HepG2 (cell line): ENCODE data around the gene CLPTM1L.

Experiments
- DNMT3B ChIP-seq: conservative IDR thresholded peaks from 2 replicates; pipeline ENCODE4 v1.6.1; 2016; ENCODE audit warnings: missing biosample characterization, control low read depth
- EHMT2 ChIP-seq: fragments of 200-600 bp; sonication (generic); IDR thresholded peaks from 2 replicates; pipeline ENCODE4 v1.7.0; 2017; ENCODE audit warnings: antibody characterized with exemption, low read depth, low read length, borderline replicate concordance
- GABPA ChIP-seq, 2 experiments: IDR thresholded peaks; 2 replicates each; pipeline ENCODE4 v1.6.1; 2011 to 2016; ENCODE audit warnings: low read depth in 2 of 2, low read length in 1 of 2, missing biosample characterization in 1 of 2, missing genetic modification characterization in 1 of 2
- NR3C1 ChIP-seq: sonication (generic); formaldehyde crosslinking; IDR thresholded peaks from 2 replicates; pipeline ENCODE4 v1.4.0; 2020; ENCODE audit warnings: missing genetic modification reagents
- POLR2AphosphoS5 ChIP-seq: IDR thresholded peaks from 2 replicates; pipeline ENCODE4 v1.6.1; 2012; ENCODE audit warnings: low read depth, low read length
- RXRA ChIP-seq: sonication (generic); formaldehyde crosslinking; IDR thresholded peaks from 2 replicates; pipeline ENCODE4 v1.5.1; 2020; ENCODE audit warnings: missing genetic modification reagents
- SUZ12 ChIP-seq: fragments of 150-350 bp; IDR thresholded peaks from 2 replicates; pipeline ENCODE4 v1.6.1; 2014; ENCODE audit warnings: low read depth, low read length
- ZNF619 ChIP-seq: sonication (generic); formaldehyde crosslinking; IDR thresholded peaks from 2 replicates; pipeline ENCODE4 v1.4.0; 2020; ENCODE audit warnings: mild to moderate bottlenecking, missing genetic modification reagents
- ZNF747 ChIP-seq: sonication (generic); formaldehyde crosslinking; IDR thresholded peaks from 2 replicates; pipeline ENCODE4 v1.8.1; 2023; ENCODE audit warnings: missing genetic modification reagents, mild to moderate bottlenecking, borderline replicate concordance
- TF ChIP-seq, protein P1 (sequence below): sonication (generic); formaldehyde crosslinking; IDR thresholded peaks from 2 replicates; pipeline ENCODE4 v1.8.1; 2023; ENCODE audit warnings: mild to moderate bottlenecking, moderate library complexity, missing genetic modification reagents
- TF ChIP-seq, protein P2 (sequence below): sonication (generic); formaldehyde crosslinking; IDR thresholded peaks from 2 replicates; pipeline ENCODE4 v1.5.0; 2020; ENCODE audit warnings: mild to moderate bottlenecking, missing genetic modification reagents, moderate library complexity
- TF ChIP-seq, protein P3 (sequence below): IDR thresholded peaks from 2 replicates; pipeline ENCODE4 v1.6.1; 2016; ENCODE audit warnings: low read depth, borderline replicate concordance
- TF ChIP-seq, protein P4 (sequence below): sonication (generic); formaldehyde crosslinking; IDR thresholded peaks from 2 replicates; pipeline ENCODE4 v1.4.0; 2020; ENCODE audit warnings: missing genetic modification reagents

DNA sequence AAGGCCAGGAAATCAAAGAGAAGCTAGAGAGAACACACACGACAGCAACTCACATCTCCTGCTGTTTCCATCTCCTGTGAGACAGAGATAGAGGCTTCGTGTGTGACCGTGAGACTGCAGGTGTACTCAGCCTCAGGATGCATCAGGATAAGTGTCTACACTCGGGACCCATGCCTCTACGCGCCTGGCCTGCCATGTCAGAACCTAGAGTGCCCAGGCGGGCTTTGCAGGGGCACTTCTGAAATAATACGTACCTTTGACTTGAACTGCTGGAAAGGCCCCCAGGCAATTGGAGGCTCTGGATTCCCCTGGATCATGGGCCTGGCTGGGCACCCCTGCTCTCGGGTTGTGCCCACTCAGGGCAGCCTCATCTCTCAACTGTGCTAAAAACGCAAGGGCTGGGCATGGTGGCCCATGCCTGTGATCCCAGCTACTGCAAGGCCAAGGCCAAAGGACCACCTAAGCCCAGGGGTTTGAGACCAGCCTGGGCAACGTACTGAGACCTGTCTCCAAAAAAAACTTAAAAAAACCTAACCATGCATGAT is 13.0 kb downstream of the CLPTM1L start:
- TF ChIP-seq, protein P1, sequence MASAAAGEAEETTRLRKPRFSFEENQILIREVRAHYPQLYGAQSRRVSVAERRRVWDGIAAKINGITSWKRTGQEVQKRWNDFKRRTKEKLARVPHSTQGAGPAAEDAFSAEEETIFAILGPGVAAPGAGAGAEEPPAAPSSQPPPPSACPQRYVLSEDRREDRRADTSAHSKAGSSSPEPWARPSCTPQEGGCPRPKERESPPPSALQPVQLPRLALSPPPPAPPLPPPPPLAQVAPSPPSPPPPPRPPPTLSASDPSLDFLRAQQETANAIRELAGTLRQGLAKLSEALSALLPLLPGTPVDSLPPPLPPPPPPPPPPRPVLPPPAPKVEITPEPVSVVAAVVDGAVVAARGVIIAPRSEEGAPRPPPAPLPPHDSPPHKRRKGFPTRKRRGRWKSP (CRISPR knock-in tag): no peak
- TF ChIP-seq NR3C1 (CRISPR knock-in tag) (no peak), EHMT2 (no peak), GABPA (IDR thresholded peaks at IDR 0.05; ENCODE audit: low read depth, low read length) (no peak), GABPA (CRISPR knock-in tag; IDR thresholded peaks at IDR 0.05; ENCODE audit: low read depth) (no peak), ZNF747 (CRISPR knock-in tag) (no peak), SUZ12 (no peak), POLR2AphosphoS5 (no peak), ZNF619 (CRISPR knock-in tag) (no peak), RXRA (CRISPR knock-in tag) (no peak), DNMT3B (CRISPR knock-in tag) (no peak)
- TF ChIP-seq, protein P2, sequence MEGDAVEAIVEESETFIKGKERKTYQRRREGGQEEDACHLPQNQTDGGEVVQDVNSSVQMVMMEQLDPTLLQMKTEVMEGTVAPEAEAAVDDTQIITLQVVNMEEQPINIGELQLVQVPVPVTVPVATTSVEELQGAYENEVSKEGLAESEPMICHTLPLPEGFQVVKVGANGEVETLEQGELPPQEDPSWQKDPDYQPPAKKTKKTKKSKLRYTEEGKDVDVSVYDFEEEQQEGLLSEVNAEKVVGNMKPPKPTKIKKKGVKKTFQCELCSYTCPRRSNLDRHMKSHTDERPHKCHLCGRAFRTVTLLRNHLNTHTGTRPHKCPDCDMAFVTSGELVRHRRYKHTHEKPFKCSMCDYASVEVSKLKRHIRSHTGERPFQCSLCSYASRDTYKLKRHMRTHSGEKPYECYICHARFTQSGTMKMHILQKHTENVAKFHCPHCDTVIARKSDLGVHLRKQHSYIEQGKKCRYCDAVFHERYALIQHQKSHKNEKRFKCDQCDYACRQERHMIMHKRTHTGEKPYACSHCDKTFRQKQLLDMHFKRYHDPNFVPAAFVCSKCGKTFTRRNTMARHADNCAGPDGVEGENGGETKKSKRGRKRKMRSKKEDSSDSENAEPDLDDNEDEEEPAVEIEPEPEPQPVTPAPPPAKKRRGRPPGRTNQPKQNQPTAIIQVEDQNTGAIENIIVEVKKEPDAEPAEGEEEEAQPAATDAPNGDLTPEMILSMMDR (CRISPR knock-in tag): no peak
- TF ChIP-seq, protein P3, sequence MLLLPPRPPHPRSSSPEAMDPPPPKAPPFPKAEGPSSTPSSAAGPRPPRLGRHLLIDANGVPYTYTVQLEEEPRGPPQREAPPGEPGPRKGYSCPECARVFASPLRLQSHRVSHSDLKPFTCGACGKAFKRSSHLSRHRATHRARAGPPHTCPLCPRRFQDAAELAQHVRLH (CRISPR knock-in tag): no peak
- TF ChIP-seq, protein P4, sequence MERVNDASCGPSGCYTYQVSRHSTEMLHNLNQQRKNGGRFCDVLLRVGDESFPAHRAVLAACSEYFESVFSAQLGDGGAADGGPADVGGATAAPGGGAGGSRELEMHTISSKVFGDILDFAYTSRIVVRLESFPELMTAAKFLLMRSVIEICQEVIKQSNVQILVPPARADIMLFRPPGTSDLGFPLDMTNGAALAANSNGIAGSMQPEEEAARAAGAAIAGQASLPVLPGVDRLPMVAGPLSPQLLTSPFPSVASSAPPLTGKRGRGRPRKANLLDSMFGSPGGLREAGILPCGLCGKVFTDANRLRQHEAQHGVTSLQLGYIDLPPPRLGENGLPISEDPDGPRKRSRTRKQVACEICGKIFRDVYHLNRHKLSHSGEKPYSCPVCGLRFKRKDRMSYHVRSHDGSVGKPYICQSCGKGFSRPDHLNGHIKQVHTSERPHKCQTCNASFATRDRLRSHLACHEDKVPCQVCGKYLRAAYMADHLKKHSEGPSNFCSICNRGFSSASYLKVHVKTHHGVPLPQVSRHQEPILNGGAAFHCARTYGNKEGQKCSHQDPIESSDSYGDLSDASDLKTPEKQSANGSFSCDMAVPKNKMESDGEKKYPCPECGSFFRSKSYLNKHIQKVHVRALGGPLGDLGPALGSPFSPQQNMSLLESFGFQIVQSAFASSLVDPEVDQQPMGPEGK (CRISPR knock-in tag): no peak
